ENCODE data around the gene CCBE1.

Gene CCBE1

GRCh38 chr18:59565957-59566356, 131.3 kb downstream of the CCBE1 start:
- DNase-seq: no peak

- DNase-seq: no peak
These were observed 132.7 kb downstream of the CCBE1 start for GRCh38 chr18:59564561-59564960.

- DNase-seq: no peak
These were observed 133.9 kb downstream of the CCBE1 start for GRCh38 chr18:59563176-59563785.

- DNase-seq: no peak
These were observed 134.5 kb downstream of the CCBE1 start for GRCh38 chr18:59562751-59563150.

GRCh38 chr18:59561612-59562011, 135.6 kb downstream of the CCBE1 start:
- DNase-seq: no peak

- no peak for DNase-seq
These were observed 136.7 kb downstream of the CCBE1 start for GRCh38 chr18:59560556-59560955.

- DNase-seq: no peak
These were observed 137.7 kb downstream of the CCBE1 start for GRCh38 chr18:59559528-59559927.

- DNase-seq: no peak
These were observed 141.1 kb downstream of the CCBE1 start for GRCh38 chr18:59555995-59556659.

GRCh38 chr18:59554796-59555335, 142.4 kb downstream of the CCBE1 start:
- no peak for DNase-seq

GRCh38 chr18:59553273-59553870, 143.9 kb downstream of the CCBE1 start:
- no peak for DNase-seq

- DNase-seq: no peak
These were observed 145.2 kb downstream of the CCBE1 start for GRCh38 chr18:59551902-59552635.

GRCh38 chr18:59550174-59550516, 147.1 kb downstream of the CCBE1 start:
- DNase-seq: no peak

GRCh38 chr18:59549503-59550173, 147.6 kb downstream of the CCBE1 start:
- no peak for DNase-seq

- no peak for DNase-seq
These were observed 149.5 kb downstream of the CCBE1 start for GRCh38 chr18:59547581-59548182.

- no peak for DNase-seq
These were observed 151.0 kb downstream of the CCBE1 start for GRCh38 chr18:59546188-59546587.

- no peak for DNase-seq
These were observed 156.4 kb downstream of the CCBE1 start for GRCh38 chr18:59540780-59541179.

- no peak for DNase-seq
These were observed 156.9 kb downstream of the CCBE1 start for GRCh38 chr18:59540346-59540745.

- no peak for DNase-seq
These were observed 158.1 kb downstream of the CCBE1 start for GRCh38 chr18:59539108-59539507.

- DNase-seq: no peak
These were observed 159.6 kb downstream of the CCBE1 start for GRCh38 chr18:59537579-59537978.

- no peak for DNase-seq
These were observed 161.1 kb downstream of the CCBE1 start for GRCh38 chr18:59536166-59536565.

- no peak for DNase-seq
These were observed 162.2 kb downstream of the CCBE1 start for GRCh38 chr18:59535055-59535454.

- no peak for DNase-seq
These were observed 168.4 kb downstream of the CCBE1 start for GRCh38 chr18:59528866-59529265.
